ENCODE results near the gene CAPN5. TPM values are rescaled to one million over a fixed set of nuclear protein-coding genes. Genes with fewer than 3 reads are reported as not detected.

CAPN5 gene
- total RNA-seq, 1 experiment from 2014 or later = 27.4 TPM

DNA sequence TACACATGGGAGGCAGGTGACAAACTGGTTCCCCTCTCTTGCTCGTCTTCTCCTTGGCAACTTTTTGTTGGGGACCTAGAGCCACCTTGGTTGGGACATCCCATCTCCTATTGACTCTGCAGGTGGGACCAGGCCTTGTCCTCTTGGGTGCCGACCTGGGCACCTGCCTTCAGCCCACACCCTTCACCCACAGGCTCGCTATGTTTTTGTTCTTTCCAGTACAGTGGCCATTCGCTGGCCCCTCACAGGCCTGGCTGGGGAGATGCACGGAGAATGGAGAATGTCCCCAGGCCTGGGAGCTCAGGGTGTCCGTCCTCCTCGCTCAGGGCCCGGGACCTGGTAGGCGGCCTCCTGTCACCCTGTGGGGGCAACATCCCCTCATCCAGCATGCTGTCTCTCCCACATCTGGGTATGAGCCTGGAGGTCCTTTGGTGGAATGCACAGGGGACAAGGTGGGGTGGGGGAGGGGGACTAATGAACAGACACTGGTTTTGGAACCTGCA lies 21.0 kb downstream of the CAPN5 start (continued):
- no peak for TF ChIP-seq FOXP4 (CRISPR knock-in tag; IDR thresholded peaks at IDR 0.05)

- Mint-ChIP-seq H3K27ac (no peak overlapping the region), H3K36me3 (no peaks in the 10 kb centered on the region), H3K4me1 (peaks cover 7% of the 10 kb centered on the region), H3K9me3 (no peaks in the 10 kb centered on the region), H3K4me3 (no peak overlapping the region), H3K27me3 (ENCODE audit: low read depth) (no peaks in the 10 kb centered on the region)
- CTCF ChIA-PET = interaction anchor here (3.7 kb wide), 1 partner anchor 24 kb away, joined by 126 read pairs; the partner anchor contains the start of gene CAPN5
- DNase-seq (ENCODE audit: low spot score) (no peak), ATAC-seq (no peak)
- TF ChIP-seq ZBTB21 (CRISPR knock-in tag; IDR thresholded peaks at IDR 0.05; ENCODE audit: borderline replicate concordance) (no peak), TEAD1 (CRISPR knock-in tag; IDR thresholded peaks at IDR 0.05) (no peak), PRRX2 (CRISPR knock-in tag; IDR thresholded peaks at IDR 0.05) (no peak), ZNF671 (CRISPR knock-in tag; IDR thresholded peaks at IDR 0.05) (no peak), ARID4B (CRISPR knock-in tag; IDR thresholded peaks at IDR 0.05; ENCODE audit: borderline replicate concordance) (no peak), PRDM15 (CRISPR knock-in tag; IDR thresholded peaks at IDR 0.05) (no peak)
- POLR2A ChIA-PET = no interaction called here
Measured at GRCh38 chr11:77088236-77089003, 21.6 kb downstream of the CAPN5 start.

DNA sequence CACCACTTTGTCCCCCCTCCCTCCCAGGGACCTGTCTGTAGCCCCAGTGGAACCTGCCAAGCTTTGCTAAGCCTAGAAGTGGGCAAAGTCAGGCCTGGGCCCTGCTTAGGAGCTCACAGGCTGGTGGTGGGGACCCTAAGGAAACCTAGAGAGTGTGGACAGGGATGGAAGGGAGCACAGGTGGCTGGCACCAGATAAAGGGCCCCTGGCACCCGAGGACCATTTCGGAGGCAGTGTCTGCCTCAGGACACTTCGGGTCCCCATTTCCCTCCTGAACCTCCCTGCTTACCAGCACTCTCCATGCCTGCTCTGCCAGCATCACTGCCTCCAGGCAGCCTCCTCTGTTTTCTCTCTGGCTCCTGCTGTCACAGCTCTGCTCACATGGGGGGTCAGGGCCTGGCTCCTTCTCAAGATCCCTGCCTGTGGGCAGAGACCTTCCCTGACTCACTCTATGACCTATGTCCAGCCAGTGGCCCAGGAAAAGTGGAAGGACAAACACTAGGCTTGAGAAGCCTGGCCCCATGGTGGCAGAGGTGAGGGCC lies 22.3 kb downstream of the CAPN5 start:
- Mint-ChIP-seq H3K36me3 (no peaks in the 10 kb centered on the region), H3K9me3 (no peaks in the 10 kb centered on the region), H3K4me3 (no peak overlapping the region), H3K27ac (no peak overlapping the region), H3K27me3 (ENCODE audit: low read depth) (no peaks in the 10 kb centered on the region), H3K4me1 (peaks cover 7% of the 10 kb centered on the region)
- DNase-seq (ENCODE audit: low spot score) (no peak), ATAC-seq (no peak)
- CTCF ChIA-PET = interaction anchor here (3.7 kb wide), 1 partner anchor 25 kb away, joined by 126 read pairs; the partner anchor contains the start of gene CAPN5
- POLR2A ChIA-PET = no interaction called here
- TF ChIP-seq ETV6 (CRISPR knock-in tag; IDR thresholded peaks at IDR 0.05) (no peak), ATF2 (CRISPR knock-in tag; IDR thresholded peaks at IDR 0.05; ENCODE audit: borderline replicate concordance, low read depth) (no peak), ELF4 (CRISPR knock-in tag; IDR thresholded peaks at IDR 0.05; ENCODE audit: low read depth) (no peak), ZNF121 (CRISPR knock-in tag; IDR thresholded peaks at IDR 0.05) (no peak), ERG (CRISPR knock-in tag; IDR thresholded peaks at IDR 0.05) (no peak), KAT7 (CRISPR knock-in tag; IDR thresholded peaks at IDR 0.05; ENCODE audit: borderline replicate concordance) (no peak)
- TF ChIP-seq, protein P1, sequence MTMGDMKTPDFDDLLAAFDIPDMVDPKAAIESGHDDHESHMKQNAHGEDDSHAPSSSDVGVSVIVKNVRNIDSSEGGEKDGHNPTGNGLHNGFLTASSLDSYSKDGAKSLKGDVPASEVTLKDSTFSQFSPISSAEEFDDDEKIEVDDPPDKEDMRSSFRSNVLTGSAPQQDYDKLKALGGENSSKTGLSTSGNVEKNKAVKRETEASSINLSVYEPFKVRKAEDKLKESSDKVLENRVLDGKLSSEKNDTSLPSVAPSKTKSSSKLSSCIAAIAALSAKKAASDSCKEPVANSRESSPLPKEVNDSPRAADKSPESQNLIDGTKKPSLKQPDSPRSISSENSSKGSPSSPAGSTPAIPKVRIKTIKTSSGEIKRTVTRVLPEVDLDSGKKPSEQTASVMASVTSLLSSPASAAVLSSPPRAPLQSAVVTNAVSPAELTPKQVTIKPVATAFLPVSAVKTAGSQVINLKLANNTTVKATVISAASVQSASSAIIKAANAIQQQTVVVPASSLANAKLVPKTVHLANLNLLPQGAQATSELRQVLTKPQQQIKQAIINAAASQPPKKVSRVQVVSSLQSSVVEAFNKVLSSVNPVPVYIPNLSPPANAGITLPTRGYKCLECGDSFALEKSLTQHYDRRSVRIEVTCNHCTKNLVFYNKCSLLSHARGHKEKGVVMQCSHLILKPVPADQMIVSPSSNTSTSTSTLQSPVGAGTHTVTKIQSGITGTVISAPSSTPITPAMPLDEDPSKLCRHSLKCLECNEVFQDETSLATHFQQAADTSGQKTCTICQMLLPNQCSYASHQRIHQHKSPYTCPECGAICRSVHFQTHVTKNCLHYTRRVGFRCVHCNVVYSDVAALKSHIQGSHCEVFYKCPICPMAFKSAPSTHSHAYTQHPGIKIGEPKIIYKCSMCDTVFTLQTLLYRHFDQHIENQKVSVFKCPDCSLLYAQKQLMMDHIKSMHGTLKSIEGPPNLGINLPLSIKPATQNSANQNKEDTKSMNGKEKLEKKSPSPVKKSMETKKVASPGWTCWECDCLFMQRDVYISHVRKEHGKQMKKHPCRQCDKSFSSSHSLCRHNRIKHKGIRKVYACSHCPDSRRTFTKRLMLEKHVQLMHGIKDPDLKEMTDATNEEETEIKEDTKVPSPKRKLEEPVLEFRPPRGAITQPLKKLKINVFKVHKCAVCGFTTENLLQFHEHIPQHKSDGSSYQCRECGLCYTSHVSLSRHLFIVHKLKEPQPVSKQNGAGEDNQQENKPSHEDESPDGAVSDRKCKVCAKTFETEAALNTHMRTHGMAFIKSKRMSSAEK (CRISPR knock-in tag; IDR thresholded peaks at IDR 0.05; ENCODE audit: borderline replicate concordance) = no peak
